Stomach smooth muscle (tissue), 2 donors: Measurements from ENCODE around the gene ALOXE3.

ENCODE experiments used
- H3K27ac ChIP-seq: one replicate; pipeline ENCODE4 v1.7.0; 2013; ENCODE audit warnings: mild to moderate bottlenecking, low read length, inconsistent platforms
- H3K27me3 ChIP-seq, 2 donors: one replicate each; pipeline ENCODE4 v1.7.0; 2013; ENCODE audit warnings: low read length in 2 of 2; ENCODE audit not compliant: insufficient read depth in 2 of 2, control insufficient read depth in 1 of 2
- H3K36me3 ChIP-seq, 2 donors: one replicate each; pipeline ENCODE4 v1.7.0; 2013; ENCODE audit warnings: low read length in 2 of 2; ENCODE audit not compliant: control insufficient read depth in 2 of 2, insufficient read depth in 2 of 2
- H3K4me1 ChIP-seq: one replicate; pipeline ENCODE4 v1.7.0; 2013; ENCODE audit warnings: low read length; ENCODE audit not compliant: control insufficient read depth, insufficient read depth
- H3K4me3 ChIP-seq, 2 donors: one replicate each; pipeline ENCODE4 v1.7.0; 2013; ENCODE audit warnings: low read length in 2 of 2
- H3K9ac ChIP-seq, 2 donors: one replicate each; pipeline ENCODE4 v1.7.0; 2013; ENCODE audit warnings: low read length in 2 of 2, mild to moderate bottlenecking in 1 of 2
- H3K9me3 ChIP-seq, 2 donors: one replicate each; pipeline ENCODE4 v1.7.0; 2013; ENCODE audit warnings: low read length in 2 of 2; ENCODE audit not compliant: control insufficient read depth in 2 of 2
- donor health status: healthy.
- donor health status: Pancreatic carcinoma.

The ALOXE3 gene

GRCh38 chr17:8117980-8118768, at the start of gene ALOXE3:
Gene ALOXE3, minus strand, starts transcription at chr17:8118514. Its CDS starts 524 bp downstream, at chr17:8117990.
- H3K27me3 ChIP-seq, result peaks cover 56% of the 10 kb centered on the region in 2 donors

GRCh38 chr17:8167526-8167925, 49.2 kb upstream of the ALOXE3 start:
- Histone ChIP-seq H3K9ac (no peak overlapping the region), H3K27me3 (no peaks in the 10 kb centered on the region), H3K27ac (no peak overlapping the region)

More at GRCh38 chr17:8117980-8118768, at the start of gene ALOXE3:
- peak within 1 kb of the TSS; percentile 13 for H3K27ac ChIP-seq
- H3K9ac ChIP-seq, result peak within 1 kb of the TSS; percentile 54 to 58
- H3K36me3 ChIP-seq, result no peaks in the 10 kb centered on the region
- peak within 1 kb of the TSS; percentile 79 to 83 for H3K4me3 ChIP-seq
- H3K9me3 ChIP-seq, result no peaks in the 10 kb centered on the region
- peaks cover 46% of the 10 kb centered on the region for H3K4me1 ChIP-seq

GRCh38 chr17:8166731-8167130, 48.4 kb upstream of the ALOXE3 start:
- Histone ChIP-seq H3K9me3 (no peaks in the 10 kb centered on the region), H3K27ac (no peak overlapping the region), H3K4me1 (peaks cover 22% of the 10 kb centered on the region), H3K9ac (no peak overlapping the region), H3K4me3 (no peak overlapping the region), H3K27me3 (no peaks in the 10 kb centered on the region), H3K36me3 (no peaks in the 10 kb centered on the region)

More at GRCh38 chr17:8167526-8167925, 49.2 kb upstream of the ALOXE3 start:
- no peaks in the 10 kb centered on the region for H3K9me3 ChIP-seq
- no peaks in the 10 kb centered on the region for H3K36me3 ChIP-seq
- H3K4me3 ChIP-seq, result no peak overlapping the region
- peaks cover 17% of the 10 kb centered on the region for H3K4me1 ChIP-seq

- Histone ChIP-seq H3K27me3 (no peaks in the 10 kb centered on the region), H3K9me3 (no peaks in the 10 kb centered on the region), H3K4me1 (peaks cover 38% of the 10 kb centered on the region), H3K9ac (peak overlapping the region; percentile 68 to 85), H3K4me3 (peak overlapping the region in 1 of 2 donors; percentile 15), H3K27ac (peak overlapping the region; percentile 98), H3K36me3 (peaks cover 4 to 12% of the 10 kb centered on the region in 2 donors)
Observed at GRCh38 chr17:8164815-8165131, 46.5 kb upstream of the ALOXE3 start.

- Histone ChIP-seq H3K27me3 (no peaks in the 10 kb centered on the region), H3K9me3 (no peaks in the 10 kb centered on the region), H3K36me3 (peaks cover 10 to 18% of the 10 kb centered on the region in 2 donors), H3K4me1 (peaks cover 38% of the 10 kb centered on the region), H3K4me3 (peak overlapping the region in 1 of 2 donors; percentile 73), H3K9ac (peak overlapping the region; percentile 68 to 85), H3K27ac (peak overlapping the region; percentile 98)
Observed at GRCh38 chr17:8163978-8164814, 45.9 kb upstream of the ALOXE3 start.

GRCh38 chr17:8162997-8163977, 45.0 kb upstream of the ALOXE3 start:
- peak overlapping the region; percentile 98 for H3K27ac ChIP-seq
- no peaks in the 10 kb centered on the region for H3K27me3 ChIP-seq
- H3K4me3 ChIP-seq, result peak overlapping the region; percentile 60 to 73
- no peaks in the 10 kb centered on the region for H3K9me3 ChIP-seq
- H3K9ac ChIP-seq, result peak overlapping the region; percentile 80 to 85
- H3K36me3 ChIP-seq, result peaks cover 12 to 20% of the 10 kb centered on the region in 2 donors
- H3K4me1 ChIP-seq, result peaks cover 44% of the 10 kb centered on the region

- no peaks in the 10 kb centered on the region for H3K27me3 ChIP-seq
Observed at GRCh38 chr17:8162233-8162996, 44.1 kb upstream of the ALOXE3 start, which contains the start of gene VAMP2. Gene VAMP2, minus strand, starts transcription at chr17:8162948. Its CDS starts 69 bp downstream, at chr17:8162879.

GRCh38 chr17:8161289-8162232, 43.2 kb upstream of the ALOXE3 start:
- Histone ChIP-seq H3K27me3 (no peaks in the 10 kb centered on the region), H3K36me3 (peaks cover 13 to 20% of the 10 kb centered on the region in 2 donors), H3K27ac (peak overlapping the region; percentile 98), H3K9me3 (no peaks in the 10 kb centered on the region), H3K4me3 (peak overlapping the region; percentile 95 to 99), H3K9ac (peak overlapping the region; percentile 90 to 97), H3K4me1 (peaks cover 50% of the 10 kb centered on the region)

More at GRCh38 chr17:8162233-8162996, 44.1 kb upstream of the ALOXE3 start, which contains the start of gene VAMP2:
- Histone ChIP-seq H3K4me3 (peak within 1 kb of the TSS; percentile 95 to 99), H3K36me3 (peaks cover 13 to 20% of the 10 kb centered on the region in 2 donors), H3K4me1 (peaks cover 44% of the 10 kb centered on the region), H3K9ac (peak within 1 kb of the TSS; percentile 90 to 97), H3K9me3 (no peaks in the 10 kb centered on the region), H3K27ac (peak within 1 kb of the TSS; percentile 98)
